GM15510 (cell line): Measurements from ENCODE around the gene MCC.

Experiments
- POLR2A ChIP-seq: IDR thresholded peaks from 3 replicates; pipeline ENCODE4 v1.6.1; 2011; ENCODE audit warnings: borderline replicate concordance; ENCODE audit not compliant: insufficient read length; ENCODE audit errors: extremely low read depth

MCC gene

GRCh38 chr5:113219695-113220094, 268.6 kb downstream of the MCC start:
- TF ChIP-seq POLR2A = no peak

GRCh38 chr5:113218906-113219517, 269.2 kb downstream of the MCC start:
- TF ChIP-seq POLR2A = no peak

GRCh38 chr5:113218200-113218599, 270.1 kb downstream of the MCC start:
- TF ChIP-seq POLR2A = no peak

GRCh38 chr5:113217619-113218184, 270.6 kb downstream of the MCC start:
- no peak for TF ChIP-seq POLR2A

GRCh38 chr5:113216545-113216944, 271.7 kb downstream of the MCC start:
- TF ChIP-seq POLR2A = no peak

GRCh38 chr5:113215401-113216060, 272.7 kb downstream of the MCC start:
- no peak for TF ChIP-seq POLR2A

- TF ChIP-seq POLR2A = no peak
Observed at GRCh38 chr5:113214606-113215323, 273.5 kb downstream of the MCC start.

GRCh38 chr5:113213551-113214425, 274.5 kb downstream of the MCC start:
- no peak for TF ChIP-seq POLR2A

- no peak for TF ChIP-seq POLR2A
Observed at GRCh38 chr5:113212244-113212920, 275.9 kb downstream of the MCC start.

- no peak for TF ChIP-seq POLR2A
Observed at GRCh38 chr5:113209498-113209897, 278.8 kb downstream of the MCC start.

- TF ChIP-seq POLR2A = no peak
Observed at GRCh38 chr5:113205807-113206206, 282.4 kb downstream of the MCC start.

GRCh38 chr5:113205323-113205722, 282.9 kb downstream of the MCC start:
- no peak for TF ChIP-seq POLR2A

GRCh38 chr5:113204525-113205161, 283.6 kb downstream of the MCC start:
- TF ChIP-seq POLR2A = no peak

- TF ChIP-seq POLR2A = no peak
Observed at GRCh38 chr5:113203916-113204315, 284.3 kb downstream of the MCC start.
